Heart left ventricle (tissue), 16 donors: ENCODE measurements around the gene LSM4. TPM values are rescaled to one million over a fixed set of nuclear protein-coding genes. Genes with fewer than 3 reads are reported as not detected.

Experiments used
- ATAC-seq, 4 donors: fragments of 200-7000 bp; cut with Tn5 transposase; one replicate each; pipeline ENCODE4 v1.9.1; 2020 to 2022; ENCODE audit warnings: moderate library complexity in 4 of 4, mild to moderate bottlenecking in 3 of 4, moderate number of reproducible peaks in 1 of 4
- DNase-seq, 5 donors: peaks; one replicate each; pipeline ENCODE4 v3.0.0-alpha.2; 2020
- H3K27ac ChIP-seq, 12 donors: fragments of 200-600 bp; sonication (generic) in 4 of 12; one replicate each; pipeline versions ENCODE4 v1.5.0 to v1.8.0; 2016 to 2022; ENCODE audit warnings: mild to moderate bottlenecking in 2 of 12
- H3K27me3 ChIP-seq, 9 donors: fragments of 200-600 bp; sonication (generic) in 2 of 9; one replicate each; pipeline versions ENCODE4 v1.5.1 to v1.8.0; 2016 to 2022; ENCODE audit warnings: mild to moderate bottlenecking in 3 of 9
- H3K36me3 ChIP-seq, 9 donors: fragments of 200-600 bp; sonication (generic) in 2 of 9; one replicate each; pipeline versions ENCODE4 v1.5.0 to v1.8.0; 2018 to 2022; ENCODE audit warnings: mild to moderate bottlenecking in 2 of 9
- H3K4me1 ChIP-seq, 12 donors: fragments of 200-600 bp; sonication (generic) in 4 of 12; one replicate each; pipeline versions ENCODE4 v1.5.0 to v1.8.0; 2016 to 2022; ENCODE audit warnings: mild to moderate bottlenecking in 3 of 12
- H3K4me3 ChIP-seq, 12 donors: fragments of 200-600 bp; sonication (generic) in 4 of 12; one replicate each; pipeline versions ENCODE4 v1.5.0 to v1.8.0; 2017 to 2022; ENCODE audit warnings: mild to moderate bottlenecking in 9 of 12, moderate library complexity in 4 of 12
- H3K9me3 ChIP-seq, 12 donors: fragments of 200-600 bp; sonication (generic) in 4 of 12; one replicate each; pipeline versions ENCODE4 v1.5.0 to v1.8.0; 2016 to 2022; ENCODE audit warnings: mild to moderate bottlenecking in 1 of 12
- POLR2A ChIP-seq, 2 donors: fragments of 450-650 bp; IDR thresholded peaks; one replicate each; pipeline ENCODE4 v1.6.1; 2017; ENCODE audit warnings: antibody characterized with exemption in 2 of 2, mild to moderate bottlenecking in 2 of 2, moderate library complexity in 2 of 2
- WGBS, 4 donors: extraction: QIAGEN DNeasy Blood & Tissue Kit in 2 of 4; methylation state at CpG; one replicate each; pipeline versions ENCODE4 v1.1.5 to v1.1.7; 2013 to 2018; 5-methylcytosine and 5-hydroxymethylcytosine counted together
- intact Hi-C, 10 donors: fragments of 100-400 bp; cut with DNase I; formaldehyde crosslinking; loops; one replicate each; pipeline versions ENCODE4 v1.11.1 to v1.14.2; 2022
- polyA plus RNA-seq, 2 donors: library from polyadenylated mRNA; stranded (reverse); fragments of 200-250 nt; gene quantifications; one replicate each; pipeline ENCODE4 v1.2.3, GENCODE V29; 2013
- total RNA-seq, 9 donors: library from RNA; depleted of rRNA in 2 of 9; stranded (reverse); fragments of >200 nt in 2 of 9; fragmentation: NEBNext Ultra II Directional in 3 of 9; extraction: Animal tissue kit (Norgen Biotek cat#: 25700) in 3 of 9; gene quantifications; one replicate each; pipeline versions ENCODE4 v1.1.0 to v1.2.4, GENCODE V29; 2016 to 2023
- TF ChIP-seq, protein P1 (sequence below), 12 donors: fragments of 200-600 bp; sonication (generic) in 4 of 12; IDR thresholded peaks; one replicate each; pipeline versions ENCODE4 v1.5.0 to v1.8.0; 2018 to 2022; ENCODE audit warnings: antibody characterized with exemption in 12 of 12, mild to moderate bottlenecking in 5 of 12
- donor health status: ischemic (EF 13 %, LVEDD 7.1; RV severe dilation, severe dysfunction).
- donor health status: healthy with polysubstance abuse.
- donor health status: DM: no; HTN: yes; CAD: no.
- donor health status: DM: no; HTN: no; CAD: no.
- donor health status: ischemic (EF 25% LVEDD 6.9; RV normal size, moderate dysfunction).
- donor health status: ischemic (EF 25% LVEDD 5.7; RV mildly dilated, moderate dysfunction).
- donor health status: healthy.
- donor health status: DM: yes; HTN: yes; CAD: no.
- donor health status: ischemic (EF 35%, LVEDD 5.7; RV mildly dilated, moderate dysfunction).
- donor health status: nonischemic (EF 11% LVEDD 7.7; RV severe dilation, severe dysfunction).
- donor health status: DM: yes; HTN: yes; CAD: no.
- donor health status: PGD.
- donor health status: ischemic (EF 29% LVEDD 5.4; RV normal size, mild dysfunction).
- donor health status: nonischemic (EF 23%, LVEDD 6.1; RV moderate dilation, normal function).

The LSM4 gene
- total and polyA plus RNA-seq, 11 donors, result 65.8 to 171 (median 104) TPM

DNA sequence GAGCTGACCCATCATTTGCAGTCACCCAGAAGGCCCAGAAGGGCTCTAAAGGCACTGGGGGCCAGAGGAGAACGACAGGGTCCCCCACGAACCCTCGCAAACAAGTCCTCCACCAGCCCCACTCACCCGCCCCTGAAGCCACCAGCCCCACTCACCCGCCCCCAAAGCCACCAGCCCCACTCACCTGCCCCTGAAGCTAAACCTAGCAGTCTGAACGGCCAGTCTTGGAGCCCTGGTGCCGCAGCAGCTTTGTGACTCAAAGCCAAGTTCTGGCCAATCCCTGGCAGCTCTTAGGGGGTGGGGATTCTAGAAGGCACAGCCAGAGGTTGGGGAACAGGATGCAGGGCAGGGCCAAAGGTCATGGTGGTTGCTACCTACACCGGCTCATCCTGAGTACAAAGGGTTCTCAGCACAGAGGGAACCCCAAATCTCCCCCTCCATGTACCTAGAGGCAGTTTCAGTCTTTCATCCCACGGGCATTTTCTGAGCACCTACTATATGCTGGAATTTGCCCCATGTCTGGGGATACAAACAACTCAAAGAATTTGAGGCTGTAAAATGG, 48.6 kb downstream of the LSM4 start, which contains the start of gene IQCN:
Gene IQCN, minus strand, starts transcription at position 234 of the 562 bp plus-strand sequence. CDS start 4,974 bp downstream, outside the sequence.
- ATAC-seq (peak in 2 of 4 donors; percentile 3 to 10), DNase-seq (no peak)
- Histone ChIP-seq H3K4me3 (peak within 1 kb of the TSS in 5 of 12 donors; percentile 0 to 23 (median 17)), H3K4me1 (peaks cover 11 to 58% (median 42%) of the 10 kb centered on the region in 12 donors), H3K27me3 (no peaks in the 10 kb centered on the region), H3K27ac (peak within 1 kb of the TSS; percentile 50 to 87 (median 75)), H3K36me3 (peaks cover 3 to 35% (median 14%) of the 10 kb centered on the region in 9 donors), H3K9me3 (no peaks in the 10 kb centered on the region)
- WGBS, 4 donors, result 69 to 89% (median 76%) methylated on average over 5 to 9 of the region's 9 CpGs
- TF ChIP-seq POLR2A (IDR thresholded peaks at IDR 0.05), result no peak
- TF ChIP-seq, protein P1, sequence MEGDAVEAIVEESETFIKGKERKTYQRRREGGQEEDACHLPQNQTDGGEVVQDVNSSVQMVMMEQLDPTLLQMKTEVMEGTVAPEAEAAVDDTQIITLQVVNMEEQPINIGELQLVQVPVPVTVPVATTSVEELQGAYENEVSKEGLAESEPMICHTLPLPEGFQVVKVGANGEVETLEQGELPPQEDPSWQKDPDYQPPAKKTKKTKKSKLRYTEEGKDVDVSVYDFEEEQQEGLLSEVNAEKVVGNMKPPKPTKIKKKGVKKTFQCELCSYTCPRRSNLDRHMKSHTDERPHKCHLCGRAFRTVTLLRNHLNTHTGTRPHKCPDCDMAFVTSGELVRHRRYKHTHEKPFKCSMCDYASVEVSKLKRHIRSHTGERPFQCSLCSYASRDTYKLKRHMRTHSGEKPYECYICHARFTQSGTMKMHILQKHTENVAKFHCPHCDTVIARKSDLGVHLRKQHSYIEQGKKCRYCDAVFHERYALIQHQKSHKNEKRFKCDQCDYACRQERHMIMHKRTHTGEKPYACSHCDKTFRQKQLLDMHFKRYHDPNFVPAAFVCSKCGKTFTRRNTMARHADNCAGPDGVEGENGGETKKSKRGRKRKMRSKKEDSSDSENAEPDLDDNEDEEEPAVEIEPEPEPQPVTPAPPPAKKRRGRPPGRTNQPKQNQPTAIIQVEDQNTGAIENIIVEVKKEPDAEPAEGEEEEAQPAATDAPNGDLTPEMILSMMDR (IDR thresholded peaks at IDR 0.05), result no peak
- intact Hi-C loops, result loop anchor here in 3 of 10 donors (2.0 to 10.0 kb wide), 3 partner anchors 111 to 137 kb away; partner anchors contain the start of genes GDF15 (in 1 of the 3) and LRRC25 (in 1 of the 3)

DNA sequence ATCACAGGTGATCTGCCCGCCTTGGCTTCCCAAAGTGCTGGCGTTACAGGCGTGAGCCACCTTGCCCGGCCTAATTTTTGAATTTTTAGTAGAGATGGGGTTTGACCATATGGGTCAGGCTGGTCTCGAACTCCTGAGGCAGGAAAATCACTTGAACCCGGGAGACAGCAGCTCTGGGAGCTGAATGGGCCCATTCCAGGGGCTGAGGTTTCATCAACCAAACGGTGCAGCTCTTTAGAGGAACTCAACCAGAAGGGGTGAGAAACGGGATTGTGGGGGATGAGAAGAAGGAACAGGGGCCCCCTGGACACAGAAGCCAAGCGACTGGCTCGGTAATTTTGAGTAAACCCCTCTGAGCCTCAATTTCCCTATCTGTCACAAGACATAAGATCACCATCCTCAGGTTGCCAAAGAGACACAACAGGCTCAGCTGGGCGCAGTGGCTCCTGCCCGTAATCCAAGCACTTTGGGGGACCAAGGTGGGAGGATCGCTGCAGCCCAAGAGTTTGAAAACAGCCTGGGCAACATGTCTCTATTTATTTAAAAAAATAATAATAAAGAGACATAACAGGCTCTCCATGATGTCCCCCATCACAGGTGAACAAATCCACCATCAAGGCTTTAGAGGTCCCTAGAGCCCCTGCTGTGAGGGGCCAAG, 49.2 kb downstream of the LSM4 start:
- TF ChIP-seq, protein P1 (IDR thresholded peaks at IDR 0.05), result no peak
- no peak for TF ChIP-seq POLR2A (IDR thresholded peaks at IDR 0.05)
- peaks cover 2 to 35% (median 10%) of the 10 kb centered on the region in 9 donors for H3K36me3 ChIP-seq
- WGBS, 4 donors, result 90 to 98% (median 95%) methylated on average over 13 of the region's 13 CpGs
- H3K9me3 ChIP-seq, result no peaks in the 10 kb centered on the region
- ATAC-seq (no peak), DNase-seq (no peak)
- H3K4me1 ChIP-seq, result peaks cover 7 to 52% (median 37%) of the 10 kb centered on the region in 12 donors
- intact Hi-C loops, result loop anchor here in 3 of 10 donors (2.0 to 10.0 kb wide), 3 partner anchors 111 to 137 kb away; partner anchors contain the start of genes GDF15 (in 1 of the 3) and LRRC25 (in 1 of the 3)
- H3K27me3 ChIP-seq, result no peaks in the 10 kb centered on the region
- H3K4me3 ChIP-seq, result no peak overlapping the region
- H3K27ac ChIP-seq, result peak overlapping the region in 4 of 12 donors; percentile 65 to 82 (median 79)

DNA sequence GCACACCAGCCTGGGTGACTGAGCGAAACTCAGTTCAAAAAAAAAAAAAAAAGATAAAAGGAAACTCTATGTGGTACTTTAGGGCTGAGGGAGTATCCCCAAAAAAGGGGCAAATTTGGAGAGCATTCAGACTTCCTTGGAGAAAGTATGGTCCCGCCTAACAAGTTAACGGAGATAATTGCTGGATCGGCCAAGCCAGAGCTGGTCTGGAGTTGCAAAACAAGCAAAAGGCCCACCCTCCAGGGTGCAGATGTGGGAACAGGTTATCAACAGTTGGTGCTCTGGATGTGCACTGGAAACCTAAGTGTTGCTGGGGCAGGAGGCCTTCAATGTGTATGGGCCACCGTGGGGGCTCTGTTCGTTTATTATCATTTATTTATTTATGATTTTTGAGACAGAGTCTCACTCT, 51.4 kb downstream of the LSM4 start:
- Histone ChIP-seq H3K27ac (no peak overlapping the region), H3K4me3 (no peak overlapping the region), H3K9me3 (no peaks in the 10 kb centered on the region), H3K36me3 (peaks cover 0 to 35% (median 11%) of the 10 kb centered on the region in 9 donors), H3K27me3 (no peaks in the 10 kb centered on the region), H3K4me1 (peaks cover 7 to 29% (median 21%) of the 10 kb centered on the region in 12 donors)
- intact Hi-C loops, result loop anchor here in 2 of 10 donors (10.0 kb wide), 2 partner anchors 113 to 123 kb away; partner anchors contain the start of genes GDF15 (in 1 of the 2) and LRRC25 (in 1 of the 2)
- ATAC-seq, result no peak
- TF ChIP-seq, protein P1 (IDR thresholded peaks at IDR 0.05), result no peak
- no peak for TF ChIP-seq POLR2A (IDR thresholded peaks at IDR 0.05)
- no peak for DNase-seq
- WGBS, 4 donors, result 59 to 73% (median 67%) methylated on average over 6 of the region's 6 CpGs

DNA sequence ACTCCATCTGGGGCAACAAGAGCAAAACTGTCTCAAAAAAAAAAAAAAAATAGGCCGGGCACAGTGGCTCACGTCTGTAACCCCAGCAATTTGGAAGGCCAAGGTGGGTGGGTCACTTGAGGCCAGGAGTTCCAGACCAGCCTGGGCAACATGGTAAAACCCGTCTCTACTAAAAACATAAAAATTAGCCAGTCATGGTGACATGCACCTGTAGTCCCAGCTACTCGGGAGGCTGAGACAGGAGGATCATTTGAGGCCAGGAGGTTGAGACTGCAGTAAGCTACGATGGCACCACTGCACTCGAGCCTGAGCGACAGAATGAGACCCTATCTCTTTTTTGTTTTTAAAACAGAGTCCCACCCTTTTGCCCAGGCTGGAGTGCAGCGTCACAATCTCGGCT, 52.5 kb downstream of the LSM4 start:
- Histone ChIP-seq H3K36me3 (peaks cover 0 to 39% (median 21%) of the 10 kb centered on the region in 9 donors), H3K4me3 (no peak overlapping the region), H3K27me3 (no peaks in the 10 kb centered on the region), H3K27ac (no peak overlapping the region), H3K4me1 (peaks cover 3 to 18% (median 12%) of the 10 kb centered on the region in 12 donors), H3K9me3 (no peaks in the 10 kb centered on the region)
- ATAC-seq (no peak), DNase-seq (no peak)
- intact Hi-C loops, result loop anchor here in 2 of 10 donors (10.0 kb wide), 2 partner anchors 114 to 124 kb away; partner anchors contain the start of genes GDF15 (in 1 of the 2) and LRRC25 (in 1 of the 2)
- no peak for TF ChIP-seq POLR2A (IDR thresholded peaks at IDR 0.05)
- TF ChIP-seq, protein P1 (IDR thresholded peaks at IDR 0.05), result no peak
- 90 to 94% (median 93%) methylated on average over 9 of the region's 9 CpGs for WGBS, 4 donors
